Esophagus squamous epithelium (tissue), 5 donors: ENCODE measurements around the gene NR2F2. TPM values are rescaled to one million over a fixed set of nuclear protein-coding genes. Genes with fewer than 3 reads are reported as not detected.

Source experiments
- DNase-seq: peaks from one replicate; lab custom pipeline; 2025; lab: John Stamatoyannopoulos, UW
- H3K27ac ChIP-seq, 4 donors: fragments of 200-600 bp; sonication (generic); one replicate each; pipeline ENCODE4 v1.5.1; 2016 to 2019; ENCODE audit warnings: mild to moderate bottlenecking in 1 of 4
- H3K27me3 ChIP-seq, 4 donors: fragments of 200-600 bp; sonication (generic); 1 replicate in 3 of 4; 2 replicates in 1 of 4; pipeline versions ENCODE4 v1.5.1 to v1.6.0; 2017 to 2021; ENCODE audit warnings: antibody characterized with exemption in 1 of 4
- H3K36me3 ChIP-seq, 3 donors: fragments of 200-600 bp; sonication (generic); one replicate each; pipeline ENCODE4 v1.5.1; 2016 to 2019
- H3K4me1 ChIP-seq, 3 donors: fragments of 200-600 bp; sonication (generic); one replicate each; pipeline ENCODE4 v1.5.1; 2017 to 2019
- H3K4me3 ChIP-seq, 4 donors: fragments of 200-600 bp; sonication (generic); 1 replicate in 3 of 4; 2 replicates in 1 of 4; pipeline ENCODE4 v1.5.1; 2016 to 2019; ENCODE audit warnings: mild to moderate bottlenecking in 2 of 4, moderate library complexity in 1 of 4
- H3K9me3 ChIP-seq, 3 donors: fragments of 200-600 bp; sonication (generic); one replicate each; pipeline ENCODE4 v1.5.1; 2016 to 2019
- CTCF ChIP-seq, 6 experiments: fragments of 450-650 bp in 4 of 6; fragments of 200-600 bp in 2 of 6; sonication (generic) in 2 of 6; IDR thresholded peaks; one replicate each; pipeline ENCODE4 v1.5.1; 2016 to 2019; ENCODE audit warnings: antibody characterized with exemption in 6 of 6, mild to moderate bottlenecking in 4 of 6, moderate library complexity in 4 of 6
- POLR2A ChIP-seq, 4 donors: fragments of 450-650 bp; IDR thresholded peaks; one replicate each; pipeline ENCODE4 v1.6.1; 2017; ENCODE audit warnings: antibody characterized with exemption in 4 of 4, mild to moderate bottlenecking in 4 of 4, moderate library complexity in 3 of 4
- WGBS, 2 donors: methylation state at CpG; one replicate each; pipeline ENCODE4 v1.1.5; 2018; 5-methylcytosine and 5-hydroxymethylcytosine counted together
- intact Hi-C: fragments of 100-400 bp; cut with DNase I; formaldehyde crosslinking; loops from one replicate; pipeline ENCODE4 v1.15.0; 2022
- total RNA-seq, 4 donors: library from RNA; depleted of rRNA; stranded (reverse); fragments of >200 nt; gene quantifications; one replicate each; pipeline ENCODE4 v1.1.0, GENCODE V29; 2016
- donor health status: DM: yes; HTN: yes; CAD: no.

The NR2F2 gene
- total RNA-seq, 4 donors from 2014 or later: 3.7 to 15.6 (median 6.4) TPM

- H3K27ac ChIP-seq: peak overlapping the region; percentile 87 to 97 (median 94)
- TF ChIP-seq CTCF (IDR thresholded peaks at IDR 0.05): no peak
- no peak for TF ChIP-seq POLR2A (IDR thresholded peaks at IDR 0.05)
- no peaks in the 10 kb centered on the region for H3K36me3 ChIP-seq
- intact Hi-C loops: loop anchor here (10.0 kb wide), 1 partner anchor 1082 kb away; no protein-coding TSS in a partner anchor
- no peaks in the 10 kb centered on the region for H3K9me3 ChIP-seq
- peak overlapping the region; percentile 19 to 92 (median 72) for H3K4me3 ChIP-seq
- H3K4me1 ChIP-seq: peaks cover 0 to 71% (median 3%) of the 10 kb centered on the region in 3 donors
- peaks cover 0 to 92% (median 0%) of the 10 kb centered on the region in 4 donors for H3K27me3 ChIP-seq
- DNase-seq: no peak
- 32 to 46% methylated on average over 6 of the region's 6 CpGs for WGBS, 2 donors
Measured at GRCh38 chr15:96346409-96346970, 16.0 kb downstream of the NR2F2 start.

- Histone ChIP-seq H3K9me3 (no peaks in the 10 kb centered on the region), H3K27ac (peak overlapping the region; percentile 87 to 96 (median 94)), H3K4me1 (peaks cover 0 to 73% (median 3%) of the 10 kb centered on the region in 3 donors), H3K27me3 (peaks cover 0 to 93% (median 0%) of the 10 kb centered on the region in 4 donors), H3K4me3 (peak overlapping the region; percentile 11 to 73 (median 55)), H3K36me3 (no peaks in the 10 kb centered on the region)
- no peak for DNase-seq
- intact Hi-C loops: loop anchor here (10.0 kb wide), 1 partner anchor 1083 kb away; no protein-coding TSS in a partner anchor
- 38 to 49% methylated on average over 33 to 37 of the region's 39 CpGs for WGBS, 2 donors
- TF ChIP-seq CTCF (IDR thresholded peaks at IDR 0.05) (no peak), POLR2A (IDR thresholded peaks at IDR 0.05) (peak in 1 of 4 donors; percentile 20)
Measured at GRCh38 chr15:96347181-96348111, 16.9 kb downstream of the NR2F2 start.

GRCh38 chr15:96348112-96349027 lies 17.9 kb downstream of the NR2F2 start:
- 45 to 60% methylated on average over 12 to 13 of the region's 13 CpGs for WGBS, 2 donors
- intact Hi-C loops: loop anchor here (10.0 kb wide), 1 partner anchor 1084 kb away; no protein-coding TSS in a partner anchor
- Histone ChIP-seq H3K36me3 (no peaks in the 10 kb centered on the region), H3K27ac (peak overlapping the region; percentile 87 to 96 (median 94)), H3K4me1 (peaks cover 0 to 82% (median 5%) of the 10 kb centered on the region in 3 donors), H3K4me3 (peak overlapping the region in 3 of 4 donors; percentile 38 to 73 (median 72)), H3K27me3 (peaks cover 0 to 93% (median 0%) of the 10 kb centered on the region in 4 donors), H3K9me3 (no peaks in the 10 kb centered on the region)
- DNase-seq: no peak
- TF ChIP-seq POLR2A (IDR thresholded peaks at IDR 0.05): no peak
- TF ChIP-seq CTCF (IDR thresholded peaks at IDR 0.05): no peak

- Histone ChIP-seq H3K27ac (peak overlapping the region; percentile 87 to 96 (median 94)), H3K4me3 (peak overlapping the region in 1 of 4 donors; percentile 73), H3K36me3 (no peaks in the 10 kb centered on the region), H3K27me3 (peaks cover 0 to 93% (median 0%) of the 10 kb centered on the region in 4 donors), H3K4me1 (peaks cover 3 to 87% (median 5%) of the 10 kb centered on the region in 3 donors), H3K9me3 (no peaks in the 10 kb centered on the region)
- intact Hi-C loops: loop anchor here (10.0 kb wide), 1 partner anchor 1084 kb away; no protein-coding TSS in a partner anchor
- 50 to 58% methylated on average over 4 of the region's 4 CpGs for WGBS, 2 donors
- TF ChIP-seq CTCF (IDR thresholded peaks at IDR 0.05): no peak
- no peak for TF ChIP-seq POLR2A (IDR thresholded peaks at IDR 0.05)
- DNase-seq: no peak
Measured at GRCh38 chr15:96349034-96349856, 18.7 kb downstream of the NR2F2 start.
